AG10803 (cell line): Measurements from ENCODE around the gene SHOC2.

Source experiments
- DNase-seq: peaks from one replicate; pipeline ENCODE4 v3.0.0; 2010; ENCODE audit warnings: low read depth
- H3K4me3 ChIP-seq: 2 replicates; pipeline ENCODE4 v1.5.1; 2011; ENCODE audit warnings: mild to moderate bottlenecking, low read length, control low read depth
- CTCF ChIP-seq: conservative IDR thresholded peaks from 2 replicates; pipeline ENCODE4 v1.5.1; 2011; ENCODE audit warnings: mild to moderate bottlenecking, low read length, control low read depth, inconsistent platforms

The SHOC2 gene

DNA sequence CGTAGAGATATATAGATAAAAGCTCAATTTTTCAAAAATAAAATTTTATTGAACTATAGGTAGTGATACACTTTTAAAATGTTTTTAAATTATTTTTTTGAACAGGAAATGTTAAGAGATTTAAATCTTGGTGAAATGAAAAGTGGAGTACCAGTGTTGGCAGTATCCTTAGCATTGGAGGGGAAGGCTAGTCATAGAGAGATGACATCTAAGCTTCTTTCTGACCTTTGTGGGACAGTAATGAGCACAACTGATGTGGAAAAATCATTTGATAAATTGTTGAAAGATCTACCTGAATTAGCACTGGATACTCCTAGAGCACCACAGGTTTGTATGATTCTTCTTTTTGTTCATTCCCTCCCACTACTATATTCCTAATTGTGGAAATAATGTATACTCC, 31.8 kb upstream of the SHOC2 start:
- TF ChIP-seq CTCF = no peak
- DNase-seq = no peak
- no peak overlapping the region for H3K4me3 ChIP-seq

DNA sequence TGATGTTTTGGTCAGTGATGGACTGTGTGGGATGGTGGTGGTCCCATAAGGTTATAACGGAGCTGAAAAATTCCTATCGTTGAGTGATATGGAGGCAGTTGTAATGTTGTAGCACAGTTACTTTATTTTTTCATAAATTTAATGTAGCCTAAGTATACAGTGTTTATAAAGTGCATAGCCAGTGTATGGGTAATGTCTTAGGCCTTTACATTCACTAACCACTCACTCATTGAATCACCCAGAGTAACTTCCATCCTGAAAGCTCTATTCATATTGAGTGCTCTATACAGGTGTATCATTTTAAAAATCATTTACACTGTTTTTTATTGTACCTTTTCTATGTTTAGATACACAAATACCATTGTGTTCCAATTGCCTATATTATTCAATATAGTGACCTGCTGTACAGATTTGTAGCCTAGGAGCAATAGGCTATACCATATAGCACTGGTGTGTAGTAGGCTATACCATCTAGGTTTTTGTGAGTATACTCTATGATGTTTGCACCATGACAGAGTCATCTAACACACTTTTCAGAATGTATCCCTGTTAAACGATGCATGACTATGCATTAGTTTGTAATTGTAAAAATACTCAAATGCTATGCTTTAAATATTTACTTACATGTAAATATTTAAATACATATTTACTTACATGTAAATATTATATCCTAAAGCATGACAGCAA, 26.7 kb upstream of the SHOC2 start:
- no peak for TF ChIP-seq CTCF
- H3K4me3 ChIP-seq = no peak overlapping the region
- no peak for DNase-seq

DNA sequence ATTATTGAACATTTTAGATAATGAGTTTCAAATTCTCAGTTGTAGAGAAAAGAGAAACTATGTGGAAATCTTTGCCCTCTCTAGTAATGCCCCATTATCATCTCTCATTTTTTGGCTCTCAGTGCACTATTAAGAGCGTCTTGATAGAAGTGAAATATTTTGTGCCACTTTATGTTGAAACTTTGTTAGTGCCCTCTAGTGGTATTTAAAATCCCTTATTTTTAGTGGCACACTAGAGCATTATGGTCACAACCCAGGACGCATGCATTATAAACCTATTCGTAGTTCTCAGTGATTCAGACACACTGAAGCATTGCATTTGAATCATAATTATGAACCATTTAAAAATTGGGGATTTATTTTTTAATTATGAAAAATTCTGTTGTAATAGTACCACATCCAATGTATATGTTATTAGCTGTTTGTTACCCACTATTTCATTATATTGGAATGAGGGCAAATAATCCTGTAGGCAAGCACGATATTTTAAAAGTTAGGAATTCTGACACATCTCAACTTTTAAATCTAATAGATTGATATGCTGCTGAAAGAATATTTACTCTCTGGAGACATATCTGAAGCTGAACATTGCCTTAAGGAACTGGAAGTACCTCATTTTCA, 25.7 kb upstream of the SHOC2 start:
- DNase-seq = peak; percentile 54
- no peak overlapping the region for H3K4me3 ChIP-seq
- TF ChIP-seq CTCF = peak; percentile 57

- no peak for TF ChIP-seq CTCF
- H3K4me3 ChIP-seq = no peak overlapping the region
- DNase-seq = no peak
These were observed 22.2 kb upstream of the SHOC2 start for GRCh38 chr10:110897184-110897583.

DNA sequence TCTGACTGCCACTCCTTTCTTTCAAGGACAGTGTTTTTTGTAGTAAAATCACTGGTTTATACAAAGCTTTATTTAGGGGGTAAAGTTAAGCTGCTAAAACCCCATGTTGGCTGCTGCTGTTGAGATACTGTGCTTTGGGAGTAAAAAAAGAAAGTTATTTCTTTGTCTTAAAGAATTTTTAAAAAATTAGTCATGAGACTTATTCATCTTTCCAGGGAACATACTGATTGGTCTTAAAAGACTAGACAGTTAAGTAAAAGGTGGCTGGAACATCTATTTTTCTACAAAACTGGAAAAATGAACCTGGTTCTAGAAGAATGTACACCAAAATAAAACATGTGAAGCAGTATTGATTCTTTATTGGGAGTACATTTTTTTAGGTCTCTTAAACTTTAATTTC, 21.0 kb upstream of the SHOC2 start:
- H3K4me3 ChIP-seq = no peak overlapping the region
- no peak for TF ChIP-seq CTCF
- no peak for DNase-seq

DNA sequence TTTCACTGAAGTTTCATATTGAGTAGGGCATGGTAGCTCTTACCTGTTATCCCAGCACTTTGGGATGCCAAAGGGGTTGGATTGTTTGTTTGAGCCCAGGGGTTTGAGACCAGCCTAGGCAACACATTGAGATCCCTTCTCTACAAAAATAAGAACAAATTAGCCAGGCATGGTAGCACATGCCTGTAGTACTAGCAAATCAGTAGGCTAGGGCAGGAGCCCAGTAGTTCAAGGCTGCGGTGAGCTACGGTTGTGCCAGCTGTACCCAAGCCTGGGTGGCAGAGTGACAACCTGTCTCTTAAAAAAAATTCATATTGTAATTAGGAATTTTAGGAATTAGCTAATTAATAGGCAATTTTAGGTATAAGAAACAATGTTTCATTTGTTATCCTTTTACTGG, 18.4 kb upstream of the SHOC2 start:
- DNase-seq = no peak
- no peak for TF ChIP-seq CTCF

More for the DNA sequence above, 18.4 kb upstream of the SHOC2 start:
- H3K4me3 ChIP-seq = no peak overlapping the region
